ENCODE data around the gene GSDMA.

Gene GSDMA

GRCh38 chr17:40021451-40021971 lies 58.7 kb downstream of the GSDMA start:
- DNase-seq (ENCODE audit: low read depth in 1 of 2, low spot score in 1 of 2), result no peak

- DNase-seq (ENCODE audit: low read depth in 1 of 2, low spot score in 1 of 2), result no peak
These were observed 59.7 kb downstream of the GSDMA start for GRCh38 chr17:40022497-40022896.

GRCh38 chr17:40022961-40023541 lies 60.2 kb downstream of the GSDMA start:
- no peak for DNase-seq (ENCODE audit: low read depth in 1 of 2, low spot score in 1 of 2)

- DNase-seq (ENCODE audit: low read depth in 1 of 2, low spot score in 1 of 2), result no peak
These were observed 60.9 kb downstream of the GSDMA start for GRCh38 chr17:40023590-40024292.

- DNase-seq (ENCODE audit: low read depth in 1 of 2, low spot score in 1 of 2), result no peak
These were observed 62.1 kb downstream of the GSDMA start for GRCh38 chr17:40024901-40025300.

GRCh38 chr17:40025559-40025958 lies 62.8 kb downstream of the GSDMA start:
- no peak for DNase-seq (ENCODE audit: low read depth in 1 of 2, low spot score in 1 of 2)

- peak in 1 of 2 donors; percentile 18 for DNase-seq (ENCODE audit: low read depth in 1 of 2, low spot score in 1 of 2)
These were observed 63.4 kb downstream of the GSDMA start for GRCh38 chr17:40025991-40026815.

GRCh38 chr17:40026816-40027613 lies 64.2 kb downstream of the GSDMA start:
- peak; percentile 55 to 64 for DNase-seq (ENCODE audit: low read depth in 1 of 2, low spot score in 1 of 2)

Data from activated T-helper 1 cell treated with anti-CD3 and anti-CD28 coated beads, Interleukin-2, amount 50 U/mL, for 16 hours (primary cell).